Loucy (cell line): ENCODE results near the gene FOXP4.

Experiments
- H2AFZ ChIP-seq: fragments of 200-600 bp; sonication (generic); 2 replicates; pipeline ENCODE4 v1.6.0; 2016; ENCODE audit warnings: antibody characterized with exemption, mild to moderate bottlenecking, low read length, moderate library complexity
- H3F3A ChIP-seq: fragments of 200-600 bp; 2 replicates; pipeline ENCODE4 v1.6.0; 2016; ENCODE audit warnings: antibody characterized with exemption, low read depth, mild to moderate bottlenecking
- H3K27me3 ChIP-seq: fragments of 200-600 bp; sonication (generic); 2 replicates; pipeline ENCODE4 v1.6.1; 2014; ENCODE audit warnings: low read length, mild to moderate bottlenecking; ENCODE audit not compliant: insufficient read depth, poor library complexity, severe bottlenecking
- H3K36me3 ChIP-seq: fragments of 200-600 bp; sonication (generic); 2 replicates; pipeline ENCODE4 v1.6.1; 2016; ENCODE audit warnings: low read length; ENCODE audit not compliant: insufficient read depth
- H3K4me1 ChIP-seq: fragments of 200-600 bp; sonication (generic); 2 replicates; pipeline ENCODE4 v1.5.1; 2014; ENCODE audit warnings: low read length, mild to moderate bottlenecking; ENCODE audit not compliant: insufficient read depth, poor library complexity, severe bottlenecking
- H3K4me2 ChIP-seq: fragments of 200-600 bp; sonication (generic); 2 replicates; pipeline ENCODE4 v1.6.0; 2014; ENCODE audit warnings: antibody characterized with exemption, low read length, low read depth, mild to moderate bottlenecking; ENCODE audit not compliant: poor library complexity, severe bottlenecking
- H3K4me3 ChIP-seq: fragments of 200-600 bp; sonication (generic); 2 replicates; pipeline ENCODE4 v1.5.1; 2014; ENCODE audit warnings: low read length, mild to moderate bottlenecking, mixed read lengths; ENCODE audit not compliant: poor library complexity, severe bottlenecking
- H3K79me2 ChIP-seq: fragments of 200-600 bp; sonication (generic); 2 replicates; pipeline ENCODE4 v1.6.1; 2014; ENCODE audit warnings: low read length; ENCODE audit not compliant: insufficient read depth
- H3K9ac ChIP-seq: fragments of 200-600 bp; sonication (generic); 2 replicates; pipeline ENCODE4 v1.6.0; 2014; ENCODE audit warnings: mild to moderate bottlenecking, low read depth, low read length, moderate library complexity; ENCODE audit not compliant: poor library complexity, severe bottlenecking
- H3K9me2 ChIP-seq: fragments of 200-600 bp; sonication (generic); replicated peaks from 2 replicates; pipeline ENCODE4 v1.6.1; 2016; ENCODE audit warnings: low read depth, low read length, mixed read lengths
- H3K9me3 ChIP-seq: fragments of 200-600 bp; sonication (generic); 2 replicates; pipeline ENCODE4 v1.6.1; 2014; ENCODE audit warnings: mild to moderate bottlenecking, antibody characterized with exemption, low read length, low read depth; ENCODE audit not compliant: insufficient read depth
- H4K20me1 ChIP-seq: fragments of 200-600 bp; sonication (generic); 2 replicates; pipeline ENCODE4 v1.6.0; 2014; ENCODE audit warnings: antibody characterized with exemption, low read length, mild to moderate bottlenecking; ENCODE audit not compliant: insufficient read depth, poor library complexity, severe bottlenecking
- CTCF ChIP-seq: fragments of 200-600 bp; sonication (generic); conservative IDR thresholded peaks from 2 replicates; pipeline ENCODE4 v1.5.1; 2014; ENCODE audit warnings: mild to moderate bottlenecking, antibody characterized with exemption, low read length
- EZH2phosphoT487 ChIP-seq: fragments of 200-600 bp; IDR thresholded peaks from 2 replicates; pipeline ENCODE4 v1.6.1; 2018; ENCODE audit warnings: antibody characterized with exemption, mild to moderate bottlenecking, moderate library complexity, borderline replicate concordance

The FOXP4 gene

GRCh38 chr6:41625442-41625841 lies 79.3 kb downstream of the FOXP4 start:
- Histone ChIP-seq H3K4me3 (peak overlapping the region; percentile 45), H3K9me2 (no peaks in the 10 kb centered on the region), H4K20me1 (no peaks in the 10 kb centered on the region), H2AFZ (no peak overlapping the region), H3F3A (no peaks in the 10 kb centered on the region), H3K36me3 (no peaks in the 10 kb centered on the region), H3K9me3 (peaks cover 7% of the 10 kb centered on the region), H3K4me2 (peak overlapping the region; percentile 60), H3K9ac (peak overlapping the region; percentile 55), H3K27me3 (no peaks in the 10 kb centered on the region), H3K79me2 (no peaks in the 10 kb centered on the region), H3K4me1 (peaks cover 41% of the 10 kb centered on the region)
- TF ChIP-seq CTCF (no peak), EZH2phosphoT487 (no peak)

GRCh38 chr6:41626022-41626421 lies 79.8 kb downstream of the FOXP4 start:
- H3K4me1 ChIP-seq = peaks cover 41% of the 10 kb centered on the region
- no peaks in the 10 kb centered on the region for H4K20me1 ChIP-seq
- H3K36me3 ChIP-seq = no peaks in the 10 kb centered on the region
- TF ChIP-seq EZH2phosphoT487 = no peak
- TF ChIP-seq CTCF = no peak
- H3K9ac ChIP-seq = peak overlapping the region; percentile 55
- no peaks in the 10 kb centered on the region for H3F3A ChIP-seq
- peak overlapping the region; percentile 45 for H3K4me3 ChIP-seq
- H3K79me2 ChIP-seq = no peaks in the 10 kb centered on the region
- H3K9me2 ChIP-seq = no peaks in the 10 kb centered on the region
- no peaks in the 10 kb centered on the region for H3K27me3 ChIP-seq
- H2AFZ ChIP-seq = no peak overlapping the region
- peak overlapping the region; percentile 60 for H3K4me2 ChIP-seq
- peaks cover 7% of the 10 kb centered on the region for H3K9me3 ChIP-seq

GRCh38 chr6:41626917-41627316 lies 80.7 kb downstream of the FOXP4 start:
- peaks cover 41% of the 10 kb centered on the region for H3K4me1 ChIP-seq
- peak overlapping the region; percentile 55 for H3K9ac ChIP-seq
- no peaks in the 10 kb centered on the region for H3K79me2 ChIP-seq
- H3F3A ChIP-seq = no peaks in the 10 kb centered on the region
- H3K4me3 ChIP-seq = no peak overlapping the region
- H3K27me3 ChIP-seq = no peaks in the 10 kb centered on the region
- peak overlapping the region; percentile 60 for H3K4me2 ChIP-seq
- H3K9me2 ChIP-seq = no peaks in the 10 kb centered on the region
- H4K20me1 ChIP-seq = no peaks in the 10 kb centered on the region
- 0 out of 2 replicates have a peak overlapping the region, but pooled peaks have one; percentile 3 for H2AFZ ChIP-seq
- no peaks in the 10 kb centered on the region for H3K36me3 ChIP-seq
- TF ChIP-seq CTCF (no peak), EZH2phosphoT487 (no peak)
- no peaks in the 10 kb centered on the region for H3K9me3 ChIP-seq
